Skeletal muscle cell (primary cell): ENCODE results near the gene L1TD1.
"Not testable (repeated sequence)": the region's sequence is repeated elsewhere in the genome, so short reads cannot be mapped to it uniquely, and the experiment has no call there.

ENCODE experiments used
- DNase-seq: peaks from one replicate; pipeline ENCODE4 v3.0.0-alpha.2; 2010; ENCODE audit warnings: low read depth
- H3K4me3 ChIP-seq: 2 replicates; pipeline ENCODE4 v1.5.1; 2011; ENCODE audit warnings: low read depth, mild to moderate bottlenecking, control low read depth, low read length, moderate library complexity

Gene L1TD1

GRCh38 chr1:62196086-62196690 lies 1.5 kb downstream of the L1TD1 start:
- H3K4me3 ChIP-seq, result no peak overlapping the region
- no peak for DNase-seq

DNA sequence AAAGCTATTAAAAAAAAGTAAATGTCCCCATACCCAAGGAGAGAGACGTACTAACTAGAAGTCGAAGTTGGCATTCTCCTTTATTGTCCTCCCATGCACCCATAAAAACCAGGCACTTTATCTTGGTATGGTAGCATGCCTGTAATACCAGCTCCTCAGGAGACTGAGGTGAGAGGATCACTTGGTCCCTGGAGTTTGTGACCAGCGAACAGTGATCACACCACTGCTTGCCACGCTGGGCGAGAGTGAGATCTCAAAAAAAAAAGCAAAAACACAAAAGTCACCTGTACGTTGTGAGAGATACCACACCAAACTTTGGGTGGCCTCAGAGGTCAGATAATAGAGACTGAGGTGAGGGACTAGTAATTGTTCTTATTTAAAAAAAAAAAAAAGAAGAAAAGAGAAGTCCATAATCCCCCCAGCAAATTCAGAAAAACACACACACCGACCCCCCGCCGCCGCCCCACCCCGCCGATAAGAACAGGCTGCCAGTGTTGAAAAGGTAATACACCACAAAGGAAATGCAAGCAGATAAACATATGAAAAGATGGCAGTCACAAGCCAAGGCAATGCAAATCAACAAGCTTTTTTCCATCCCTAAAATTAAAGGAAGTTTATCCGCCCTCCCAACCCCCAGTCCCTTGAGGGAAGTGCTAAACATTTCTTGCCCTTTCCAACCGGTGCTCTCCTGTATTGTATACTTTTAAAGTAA lies 3.6 kb downstream of the L1TD1 start:
- DNase-seq, result no peak
- no peak overlapping the region for H3K4me3 ChIP-seq

GRCh38 chr1:62198781-62199125 lies 4.1 kb downstream of the L1TD1 start:
- no peak overlapping the region for H3K4me3 ChIP-seq
- DNase-seq, result no peak

GRCh38 chr1:62207187-62207586 lies 12.5 kb downstream of the L1TD1 start:
- no peak for DNase-seq
- H3K4me3 ChIP-seq, result no peak overlapping the region

- no peak for DNase-seq
- no peak overlapping the region for H3K4me3 ChIP-seq
These were observed 13.4 kb downstream of the L1TD1 start for GRCh38 chr1:62208087-62208486.

DNA sequence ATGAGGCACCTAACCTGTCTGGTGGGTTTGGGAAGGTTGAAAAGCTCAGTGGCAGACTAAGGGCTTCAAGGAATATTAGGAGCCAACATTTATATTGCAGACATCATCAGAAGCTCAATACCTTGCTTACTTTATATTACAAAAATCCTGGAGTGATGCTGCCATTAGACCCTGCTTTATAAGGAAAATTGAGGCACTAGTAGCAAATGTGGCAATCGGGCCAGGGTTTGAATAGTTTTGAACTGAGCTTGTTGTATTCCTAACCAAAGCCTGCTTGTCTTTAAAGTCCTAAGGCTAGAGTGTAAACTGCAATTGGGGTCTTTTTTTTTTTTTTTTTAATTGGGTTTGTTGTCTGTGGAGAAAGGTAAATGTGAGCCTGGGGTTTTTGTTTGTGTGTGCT lies 14.3 kb downstream of the L1TD1 start:
- no peak overlapping the region for H3K4me3 ChIP-seq
- DNase-seq, result no peak

DNA sequence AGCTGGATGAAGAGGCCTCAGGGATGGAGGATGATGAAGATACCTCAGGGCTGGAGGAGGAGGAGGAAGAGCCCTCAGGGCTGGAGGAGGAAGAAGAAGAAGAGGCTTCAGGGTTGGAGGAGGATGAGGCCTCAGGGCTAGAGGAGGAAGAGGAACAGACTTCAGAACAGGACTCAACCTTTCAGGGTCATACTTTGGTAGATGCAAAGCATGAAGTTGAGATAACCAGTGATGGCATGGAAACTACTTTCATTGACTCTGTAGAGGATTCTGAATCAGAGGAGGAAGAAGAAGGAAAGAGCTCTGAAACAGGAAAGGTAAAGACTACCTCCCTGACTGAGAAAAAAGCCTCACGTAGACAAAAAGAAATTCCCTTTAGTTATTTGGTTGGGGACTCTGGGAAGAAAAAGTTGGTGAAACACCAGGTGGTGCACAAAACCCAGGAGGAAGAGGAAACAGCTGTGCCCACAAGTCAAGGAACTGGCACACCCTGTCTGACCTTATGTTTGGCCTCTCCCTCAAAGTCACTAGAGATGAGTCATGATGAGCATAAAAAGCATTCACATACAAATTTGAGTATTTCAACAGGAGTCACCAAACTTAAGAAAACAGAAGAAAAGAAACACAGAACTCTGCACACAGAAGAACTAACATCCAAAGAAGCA lies 15.4 kb downstream of the L1TD1 start:
- DNase-seq, result peak; percentile 22
- H3K4me3 ChIP-seq, result no peak overlapping the region

DNA sequence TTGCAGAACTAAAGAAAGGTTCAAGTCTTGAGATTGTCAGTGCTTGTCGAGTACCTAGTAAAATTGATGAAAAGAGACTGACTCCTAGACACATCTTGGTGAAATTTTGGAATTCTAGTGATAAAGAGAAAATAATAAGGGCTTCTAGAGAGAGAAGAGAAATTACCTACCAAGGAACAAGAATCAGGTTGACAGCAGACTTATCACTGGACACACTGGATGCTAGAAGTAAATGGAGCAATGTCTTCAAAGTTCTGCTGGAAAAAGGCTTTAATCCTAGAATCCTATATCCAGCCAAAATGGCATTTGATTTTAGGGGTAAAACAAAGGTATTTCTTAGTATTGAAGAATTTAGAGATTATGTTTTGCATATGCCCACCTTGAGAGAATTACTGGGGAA lies 16.3 kb downstream of the L1TD1 start:
- no peak overlapping the region for H3K4me3 ChIP-seq
- DNase-seq, result no peak

DNA sequence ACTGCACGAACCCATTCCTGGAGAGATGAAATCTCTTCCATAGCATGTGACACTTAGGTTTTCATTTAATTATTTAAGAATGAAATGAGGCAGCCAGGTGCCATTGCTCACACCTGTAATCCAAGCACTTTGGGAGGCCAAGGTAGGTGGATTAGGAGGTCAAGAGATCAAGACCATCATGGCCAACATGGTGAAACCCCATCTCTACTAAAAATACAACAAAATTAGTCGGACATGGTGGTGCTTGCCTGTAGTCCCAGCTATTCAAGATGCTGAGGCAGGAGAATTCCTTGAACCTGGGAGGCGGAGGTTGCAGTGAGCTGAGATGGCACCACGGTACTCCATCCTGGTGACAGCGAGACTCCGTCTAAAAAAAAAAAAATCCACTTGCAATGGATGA lies 17.8 kb downstream of the L1TD1 start:
- DNase-seq, result no peak
- H3K4me3 ChIP-seq, result no peak overlapping the region

- no peak for DNase-seq
These were observed 18.6 kb downstream of the L1TD1 start for GRCh38 chr1:62213075-62213914.

GRCh38 chr1:62218604-62219003 lies 24.0 kb downstream of the L1TD1 start:
- DNase-seq, result no peak
- no peak overlapping the region for H3K4me3 ChIP-seq

More at GRCh38 chr1:62213075-62213914, 18.6 kb downstream of the L1TD1 start:
- H3K4me3 ChIP-seq, result no peak overlapping the region

- DNase-seq, H3K4me3 ChIP-seq: not testable (repeated sequence)
These were observed 25.8 kb downstream of the L1TD1 start for GRCh38 chr1:62220456-62220855.

DNA sequence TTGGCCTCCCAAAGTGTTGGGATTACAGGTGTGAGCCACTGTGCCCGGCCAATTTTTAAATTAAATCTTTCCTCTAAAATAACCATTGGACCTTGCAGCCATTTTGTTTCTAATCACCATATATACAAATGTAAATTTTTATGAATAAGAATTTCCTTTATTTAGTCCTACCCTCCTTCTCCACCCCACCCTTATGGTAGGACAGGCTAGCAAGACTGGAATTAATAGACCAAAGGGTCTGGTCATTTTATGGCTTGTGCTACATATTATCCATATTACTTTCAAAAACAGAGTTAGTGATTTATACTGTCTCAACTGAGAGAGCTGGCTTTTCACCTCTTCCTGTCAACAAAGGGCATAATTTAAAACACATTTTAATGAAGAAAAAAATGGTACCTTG lies 26.5 kb downstream of the L1TD1 start:
- H3K4me3 ChIP-seq, result no peak overlapping the region
- no peak for DNase-seq

DNA sequence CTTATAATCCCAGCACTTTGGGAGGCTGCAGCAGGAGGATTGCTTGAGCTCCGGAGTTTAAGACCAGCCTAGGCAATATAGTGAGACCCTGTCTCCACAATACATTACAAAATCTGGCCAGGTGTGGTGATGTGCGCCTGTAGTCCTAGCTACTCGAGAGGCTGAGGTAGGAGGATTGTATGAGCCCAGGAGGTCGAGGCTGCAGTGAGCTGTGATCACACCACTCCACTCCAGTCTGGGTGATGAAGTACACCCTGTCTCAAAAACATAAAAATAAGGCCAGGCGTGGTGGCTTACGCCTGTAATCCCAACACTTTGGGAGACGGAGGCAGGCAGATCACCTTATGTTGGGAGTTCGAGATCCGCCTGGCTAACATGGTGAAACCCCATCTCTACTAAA lies 27.7 kb downstream of the L1TD1 start:
- no peak for DNase-seq
- H3K4me3 ChIP-seq, result no peak overlapping the region

- no peak overlapping the region for H3K4me3 ChIP-seq
- DNase-seq, result no peak
These were observed 29.5 kb downstream of the L1TD1 start for GRCh38 chr1:62224182-62224581.

DNA sequence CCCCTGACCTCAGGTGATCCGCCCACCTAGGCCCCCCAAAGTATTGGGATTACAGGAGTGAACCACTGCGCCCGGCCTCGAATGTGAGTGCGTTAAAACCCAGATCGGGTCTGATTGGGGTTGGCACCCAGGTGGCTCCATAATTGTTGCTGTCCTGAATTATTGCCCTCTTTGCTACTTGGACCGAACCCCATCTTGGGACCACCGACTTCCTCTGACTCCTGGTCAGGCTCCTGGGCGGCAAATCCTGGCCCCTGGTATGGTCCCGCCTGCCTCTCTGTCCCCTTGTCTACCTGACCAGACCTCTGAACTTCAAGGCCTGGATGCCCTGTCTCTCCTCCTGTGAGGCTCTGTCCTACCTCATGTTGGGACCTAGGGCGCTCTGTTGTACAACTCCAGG lies 32.8 kb downstream of the L1TD1 start:
- DNase-seq, result no peak
- H3K4me3 ChIP-seq, result no peak overlapping the region

DNA sequence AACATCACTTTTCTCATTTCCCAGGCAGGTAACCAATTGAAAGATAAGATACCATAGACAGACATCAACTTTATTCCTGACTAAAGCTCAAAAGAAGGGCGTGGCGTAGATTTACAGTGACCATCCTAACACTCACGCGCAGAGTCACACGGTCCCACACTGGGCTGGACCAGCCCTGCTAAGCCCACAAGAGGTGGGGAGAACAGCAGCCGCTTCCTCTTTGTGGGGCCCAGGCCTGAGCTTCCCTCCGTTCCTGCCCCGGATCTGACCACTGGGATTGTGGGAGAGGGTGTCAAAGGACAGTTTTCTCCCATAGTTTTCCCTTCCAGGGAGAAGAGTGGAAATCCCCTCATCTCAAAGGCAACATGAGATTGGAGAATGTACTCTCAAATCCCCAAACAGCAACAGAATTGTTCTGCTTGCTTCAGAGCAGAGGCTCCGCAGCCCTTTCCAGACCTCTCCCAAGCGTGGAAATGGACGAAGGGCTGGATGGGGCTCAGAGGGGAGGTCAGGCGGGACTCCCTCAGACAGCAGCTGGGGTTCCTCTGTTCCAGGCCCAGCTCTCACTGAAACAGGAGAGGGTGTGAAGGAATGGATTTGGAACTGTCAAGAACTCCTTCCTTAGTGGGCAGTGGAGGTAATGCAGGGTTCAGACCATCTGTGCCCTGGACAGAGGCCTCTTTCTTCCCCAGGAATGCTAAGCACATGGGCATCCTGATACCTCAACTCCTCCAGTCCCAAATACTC lies 33.7 kb downstream of the L1TD1 start:
- DNase-seq, result no peak
- H3K4me3 ChIP-seq, result no peak overlapping the region

GRCh38 chr1:62228883-62229187 lies 34.2 kb downstream of the L1TD1 start:
- H3K4me3 ChIP-seq, result no peak overlapping the region
- DNase-seq, result no peak

GRCh38 chr1:62229468-62229867 lies 34.8 kb downstream of the L1TD1 start:
- DNase-seq, result no peak
- no peak overlapping the region for H3K4me3 ChIP-seq

- no peak for DNase-seq
- H3K4me3 ChIP-seq, result no peak overlapping the region
These were observed 35.3 kb downstream of the L1TD1 start for GRCh38 chr1:62229932-62230331.
